Liver (tissue), 9 donors: Measurements from ENCODE around the gene XRRA1. TPM values are rescaled to one million over a fixed set of nuclear protein-coding genes. Genes with fewer than 3 reads are reported as not detected.

ENCODE experiments used
- DNase-seq: peaks from one replicate; pipeline ENCODE4 v3.0.0-alpha.2; 2017; ENCODE audit warnings: low spot score
- H3K27ac ChIP-seq, 2 donors: one replicate each; pipeline ENCODE4 v1.7.0; 2013; ENCODE audit warnings: inconsistent platforms in 2 of 2, low read length in 2 of 2, control low read depth in 1 of 2, low read depth in 1 of 2, mild to moderate bottlenecking in 1 of 2
- H3K27me3 ChIP-seq, 4 donors: one replicate each; pipeline versions ENCODE4 v1.6.1 to v1.7.0; 2013; ENCODE audit warnings: low read length in 3 of 4, inconsistent platforms in 1 of 4, mild to moderate bottlenecking in 1 of 4, moderate library complexity in 1 of 4; ENCODE audit not compliant: control insufficient read depth in 4 of 4, insufficient read depth in 4 of 4
- H3K36me3 ChIP-seq, 4 donors: one replicate each; pipeline versions ENCODE4 v1.6.1 to v1.7.0; 2013; ENCODE audit warnings: low read length in 3 of 4, mild to moderate bottlenecking in 3 of 4, low read depth in 1 of 4, moderate library complexity in 1 of 4; ENCODE audit not compliant: control insufficient read depth in 4 of 4, insufficient read depth in 3 of 4
- H3K4me1 ChIP-seq, 4 donors: one replicate each; pipeline versions ENCODE4 v1.6.1 to v1.7.0; 2013; ENCODE audit warnings: low read length in 3 of 4, mild to moderate bottlenecking in 3 of 4, moderate library complexity in 1 of 4; ENCODE audit not compliant: control insufficient read depth in 4 of 4, insufficient read depth in 4 of 4
- H3K4me3 ChIP-seq, 3 donors: one replicate each; pipeline versions ENCODE4 v1.6.1 to v1.7.0; 2013; ENCODE audit warnings: low read length in 3 of 3, control low read depth in 1 of 3, low read depth in 1 of 3, mild to moderate bottlenecking in 1 of 3
- H3K9ac ChIP-seq, 2 donors: one replicate each; pipeline ENCODE4 v1.7.0; 2013; ENCODE audit warnings: low read length in 2 of 2, mild to moderate bottlenecking in 2 of 2, moderate library complexity in 2 of 2, control low read depth in 1 of 2, low read depth in 1 of 2
- H3K9me3 ChIP-seq, 4 donors: one replicate each; pipeline versions ENCODE4 v1.6.1 to v1.7.0; 2013; ENCODE audit warnings: low read length in 3 of 4; ENCODE audit not compliant: control insufficient read depth in 4 of 4
- ATF3 ChIP-seq: IDR thresholded peaks from 2 replicates; pipeline ENCODE4 v1.6.1; 2016; ENCODE audit warnings: antibody characterized with exemption
- CTCF ChIP-seq: fragments of 150-350 bp; IDR thresholded peaks from 2 replicates; pipeline ENCODE4 v1.5.1; 2017; ENCODE audit warnings: improper control_type of control experiment, low read depth, low read length; ENCODE audit not compliant: missing input control
- EGR1 ChIP-seq, 2 donors: IDR thresholded peaks; 2 replicates each; pipeline ENCODE4 v1.6.1; 2016 to 2018; ENCODE audit warnings: antibody characterized with exemption in 2 of 2, low read depth in 2 of 2
- FOXA1 ChIP-seq: IDR thresholded peaks from 2 replicates; pipeline ENCODE4 v1.6.1; 2016; ENCODE audit warnings: antibody characterized with exemption
- FOXA2 ChIP-seq: IDR thresholded peaks from 2 replicates; pipeline ENCODE4 v1.6.1; 2016; ENCODE audit warnings: antibody characterized with exemption
- GABPA ChIP-seq, 2 donors: IDR thresholded peaks in 1 of 2; conservative IDR thresholded peaks in 1 of 2; 2 replicates each; pipeline ENCODE4 v1.6.1; 2016; ENCODE audit warnings: antibody characterized with exemption in 2 of 2, mild to moderate bottlenecking in 1 of 2, moderate library complexity in 1 of 2
- HNF4A ChIP-seq, 2 donors: conservative IDR thresholded peaks; 2 replicates each; pipeline ENCODE4 v1.6.1; 2016; ENCODE audit warnings: antibody characterized with exemption in 2 of 2, mild to moderate bottlenecking in 2 of 2
- HNF4G ChIP-seq: IDR thresholded peaks from 2 replicates; pipeline ENCODE4 v1.6.1; 2016; ENCODE audit warnings: antibody characterized with exemption
- JUND ChIP-seq, 2 donors: IDR thresholded peaks; 2 replicates each; pipeline ENCODE4 v1.6.1; 2016; ENCODE audit warnings: antibody characterized with exemption in 2 of 2
- MAX ChIP-seq: IDR thresholded peaks from 2 replicates; pipeline ENCODE4 v1.6.1; 2016; ENCODE audit warnings: antibody characterized with exemption
- NR2F2 ChIP-seq: IDR thresholded peaks from 2 replicates; pipeline ENCODE4 v1.6.1; 2016; ENCODE audit warnings: antibody characterized with exemption
- RAD21 ChIP-seq, 2 donors: IDR thresholded peaks; 2 replicates each; pipeline ENCODE4 v1.6.1; 2016; ENCODE audit warnings: antibody characterized with exemption in 2 of 2, mild to moderate bottlenecking in 2 of 2
- REST ChIP-seq: IDR thresholded peaks from 2 replicates; pipeline ENCODE4 v1.6.1; 2016; ENCODE audit warnings: antibody characterized with exemption, mild to moderate bottlenecking
- RXRA ChIP-seq, 2 donors: IDR thresholded peaks; 2 replicates each; pipeline ENCODE4 v1.6.1; 2017 to 2018; ENCODE audit warnings: antibody characterized with exemption in 2 of 2, mild to moderate bottlenecking in 1 of 2
- SP1 ChIP-seq: IDR thresholded peaks from 2 replicates; pipeline ENCODE4 v1.6.1; 2018; ENCODE audit warnings: antibody characterized with exemption, mild to moderate bottlenecking
- TAF1 ChIP-seq: conservative IDR thresholded peaks from 2 replicates; pipeline ENCODE4 v1.6.1; 2016; ENCODE audit warnings: antibody characterized with exemption, mild to moderate bottlenecking
- YY1 ChIP-seq: IDR thresholded peaks from 2 replicates; pipeline ENCODE4 v1.6.1; 2016; ENCODE audit warnings: antibody characterized with exemption, mild to moderate bottlenecking
- ZBTB33 ChIP-seq: IDR thresholded peaks from 2 replicates; pipeline ENCODE4 v1.6.1; 2016; ENCODE audit warnings: antibody characterized with exemption
- whole genome bisulfite sequencing: extraction: QIAGEN DNeasy Blood & Tissue Kit; methylation state at CpG from one replicate; pipeline ENCODE4 v1.1.7; 2013; 5-methylcytosine and 5-hydroxymethylcytosine counted together
- polyA plus RNA-seq, 2 donors: library from polyadenylated mRNA; stranded (reverse) in 1 of 2; unstranded in 1 of 2; fragments of 200-250 nt in 1 of 2; fragments of >200 nt in 1 of 2; fragmentation: Nextera tagmentation in 1 of 2; extraction: Ambion mirVana in 1 of 2; gene quantifications; one replicate each; pipeline versions ENCODE4 v1.2.1 to v1.2.3, GENCODE V29; 2013 to 2015
- total RNA-seq, 2 donors: library from RNA; depleted of rRNA; stranded (reverse); fragments of >200 nt; gene quantifications; one replicate each; pipeline ENCODE4 v1.2.3, GENCODE V29; 2014
- donor health status: healthy.
- donor health status: healthy.
- donor health status: healthy.
- donor health status: healthy.
- donor health status: healthy.

The XRRA1 gene
- total and polyA plus RNA-seq, 4 donors = 3.8 to 11.6 (median 5.6) TPM

- Histone ChIP-seq H3K27ac (no peak overlapping the region), H3K9ac (no peak overlapping the region), H3K4me3 (no peak overlapping the region), H3K9me3 (no peaks in the 10 kb centered on the region), H3K36me3 (peaks cover 3 to 49% (median 10%) of the 10 kb centered on the region in 4 donors), H3K27me3 (no peaks in the 10 kb centered on the region), H3K4me1 (peaks cover 0 to 4% (median 0%) of the 10 kb centered on the region in 4 donors)
- no peak for TF ChIP-seq YY1
- no peak for TF ChIP-seq ZBTB33
- TF ChIP-seq EGR1 (IDR thresholded peaks at IDR 0.05; ENCODE audit: low read depth in 2 of 2) = no peak
- no peak for TF ChIP-seq HNF4A (conservative IDR thresholded peaks at IDR 0.05)
- TF ChIP-seq NR2F2 = no peak
- TF ChIP-seq RXRA (IDR thresholded peaks at IDR 0.05) = no peak
- TF ChIP-seq TAF1 = no peak
- TF ChIP-seq CTCF = no peak
- no peak for TF ChIP-seq MAX
- no peak for TF ChIP-seq REST
- TF ChIP-seq SP1 = no peak
- no peak for TF ChIP-seq GABPA (IDR thresholded peaks at IDR 0.05 in 1 of 2, conservative IDR thresholded peaks at IDR 0.05 in 1 of 2)
- TF ChIP-seq HNF4G = no peak
- no peak for TF ChIP-seq FOXA2
- no peak for TF ChIP-seq JUND (IDR thresholded peaks at IDR 0.05)
- TF ChIP-seq FOXA1 = no peak
- TF ChIP-seq RAD21 (IDR thresholded peaks at IDR 0.05) = no peak
- no peak for TF ChIP-seq ATF3
- WGBS = 94% methylated on average over 1 of the region's 1 CpG
- DNase-seq = no peak
These were observed 101.5 kb downstream of the XRRA1 start for GRCh38 chr11:74847395-74847794.
